ENCODE results near the gene SENP6. TPM values are rescaled to one million over a fixed set of nuclear protein-coding genes. Genes with fewer than 3 reads are reported as not detected.

The SENP6 gene
- total RNA-seq, 1 donor from 2014 or later: 54.2 TPM

DNA sequence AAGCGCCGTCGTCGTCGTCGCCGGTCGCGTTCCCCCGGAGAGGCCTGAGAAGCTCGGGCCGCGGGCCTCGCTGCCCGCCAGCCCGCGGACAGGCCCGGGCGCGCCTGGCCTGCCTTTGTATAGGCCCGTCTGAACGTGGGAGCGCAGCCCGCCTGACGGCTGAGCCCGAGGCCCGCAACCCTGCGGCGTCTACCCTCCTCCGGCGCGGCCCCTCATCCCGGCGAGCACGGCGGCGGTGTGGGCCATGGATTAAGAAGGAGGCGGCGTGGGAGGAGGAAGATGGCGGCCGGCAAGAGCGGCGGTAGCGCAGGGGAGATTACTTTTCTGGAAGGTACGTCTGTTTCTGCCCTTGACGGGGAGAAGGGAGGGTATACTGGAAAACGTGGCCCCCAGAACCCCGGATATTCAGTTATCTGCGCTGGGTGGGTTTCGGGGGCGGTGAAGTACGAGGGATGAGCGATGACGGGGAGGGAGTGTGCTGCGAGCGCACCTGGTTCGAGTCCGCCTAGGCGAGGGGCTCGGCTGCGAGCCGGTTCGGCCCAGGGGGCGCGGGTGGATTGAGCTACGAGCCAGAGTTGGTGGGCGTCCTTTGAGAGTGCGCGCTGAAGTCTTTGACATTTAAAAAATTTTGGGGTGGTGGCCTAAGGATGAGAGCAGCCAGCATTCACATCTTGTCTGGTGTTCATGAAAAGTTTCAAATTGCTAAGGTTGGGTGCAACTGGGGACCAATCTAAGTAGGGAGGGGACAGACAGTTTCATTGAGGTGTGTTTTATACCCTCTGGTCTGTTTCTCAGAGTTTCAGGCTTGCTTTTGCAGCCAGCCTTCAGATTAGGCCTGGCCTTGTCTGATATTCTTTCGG lies 796 bp downstream of the SENP6 start:
- TF ChIP-seq CTCF (IDR thresholded peaks at IDR 0.05; ENCODE audit: borderline replicate concordance): no peak
- Histone ChIP-seq H3K27ac (replicated peaks) (peak overlapping the region; percentile 96), H3K36me3 (no peaks in the 10 kb centered on the region), H3K9me3 (replicated peaks) (no peaks in the 10 kb centered on the region), H3K4me3 (peak overlapping the region; percentile 88), H3K27me3 (ENCODE audit: low read depth) (no peaks in the 10 kb centered on the region), H3K4me1 (peaks cover 59% of the 10 kb centered on the region)
- peak; percentile 45 for DNase-seq
- intact Hi-C loops (cut with micrococcal nuclease): no loop called here

GRCh38 chr6:75603106-75603420 lies 1.4 kb downstream of the SENP6 start:
- no peak for TF ChIP-seq CTCF (IDR thresholded peaks at IDR 0.05; ENCODE audit: borderline replicate concordance)
- H3K9me3 ChIP-seq (replicated peaks): no peaks in the 10 kb centered on the region
- H3K27me3 ChIP-seq (ENCODE audit: low read depth): no peaks in the 10 kb centered on the region
- H3K4me3 ChIP-seq: peak overlapping the region; percentile 88
- DNase-seq: no peak
- intact Hi-C loops (cut with micrococcal nuclease): no loop called here
- no peaks in the 10 kb centered on the region for H3K36me3 ChIP-seq
- peaks cover 64% of the 10 kb centered on the region for H3K4me1 ChIP-seq
- peak overlapping the region; percentile 96 for H3K27ac ChIP-seq (replicated peaks)

DNA sequence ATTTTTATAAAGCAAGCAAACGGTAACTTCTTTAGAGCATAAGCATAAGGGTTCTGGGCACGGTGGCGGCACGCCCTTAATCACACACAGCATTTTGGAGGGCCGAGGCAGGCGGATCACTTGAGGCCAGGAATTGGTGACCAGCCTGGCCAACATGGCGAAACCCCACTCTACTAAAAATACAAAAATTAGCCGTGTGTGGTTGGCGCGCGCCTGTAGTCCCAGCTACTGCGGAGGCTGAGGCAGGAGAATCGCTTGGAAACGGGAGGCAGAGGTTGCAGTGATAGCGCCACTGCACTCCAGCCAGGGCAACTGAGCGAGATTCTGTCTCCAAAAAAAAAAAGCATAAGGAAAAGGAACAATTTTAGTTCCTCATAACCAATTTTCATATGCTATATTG lies 2.6 kb downstream of the SENP6 start:
- Histone ChIP-seq H3K27ac (replicated peaks) (no peak overlapping the region), H3K4me1 (peaks cover 77% of the 10 kb centered on the region)

GRCh38 chr6:75605635-75606034 lies 4.0 kb downstream of the SENP6 start:
- DNase-seq: no peak
- Histone ChIP-seq H3K36me3 (no peaks in the 10 kb centered on the region), H3K4me3 (no peak overlapping the region), H3K27ac (replicated peaks) (no peak overlapping the region), H3K9me3 (replicated peaks) (no peaks in the 10 kb centered on the region), H3K4me1 (peaks cover 87% of the 10 kb centered on the region), H3K27me3 (ENCODE audit: low read depth) (no peaks in the 10 kb centered on the region)
- intact Hi-C loops (cut with micrococcal nuclease): no loop called here
- no peak for TF ChIP-seq CTCF (IDR thresholded peaks at IDR 0.05; ENCODE audit: borderline replicate concordance)

More for the DNA sequence above, 2.6 kb downstream of the SENP6 start:
- Histone ChIP-seq H3K36me3 (no peaks in the 10 kb centered on the region), H3K4me3 (peak overlapping the region; percentile 88), H3K27me3 (ENCODE audit: low read depth) (no peaks in the 10 kb centered on the region), H3K9me3 (replicated peaks) (no peaks in the 10 kb centered on the region)
- intact Hi-C loops (cut with micrococcal nuclease): no loop called here
- DNase-seq: no peak
- no peak for TF ChIP-seq CTCF (IDR thresholded peaks at IDR 0.05; ENCODE audit: borderline replicate concordance)

GRCh38 chr6:75608304-75608703 lies 6.6 kb downstream of the SENP6 start:
- no peak for TF ChIP-seq CTCF (IDR thresholded peaks at IDR 0.05; ENCODE audit: borderline replicate concordance)
- DNase-seq: no peak
- peaks cover 93% of the 10 kb centered on the region for H3K4me1 ChIP-seq
- intact Hi-C loops (cut with micrococcal nuclease): no loop called here
- H3K27ac ChIP-seq (replicated peaks): peak overlapping the region; percentile 41
- H3K27me3 ChIP-seq (ENCODE audit: low read depth): no peaks in the 10 kb centered on the region
- H3K9me3 ChIP-seq (replicated peaks): no peaks in the 10 kb centered on the region
- no peak overlapping the region for H3K4me3 ChIP-seq
- no peaks in the 10 kb centered on the region for H3K36me3 ChIP-seq
